Sigmoid colon (tissue), 7 donors: ENCODE results near the gene GAPVD1. TPM values are rescaled to one million over a fixed set of nuclear protein-coding genes. Genes with fewer than 3 reads are reported as not detected.

Experiments used
- DNase-seq: peaks from one replicate; pipeline ENCODE4 v3.0.0-alpha.2; 2019
- H3K27ac ChIP-seq, 4 donors: fragments of 200-600 bp; sonication (generic); one replicate each; pipeline ENCODE4 v1.5.1; 2016 to 2019; ENCODE audit warnings: mild to moderate bottlenecking in 1 of 4
- H3K27me3 ChIP-seq, 3 donors: fragments of 200-600 bp; sonication (generic); one replicate each; pipeline ENCODE4 v1.5.1; 2019; ENCODE audit warnings: mild to moderate bottlenecking in 1 of 3
- H3K36me3 ChIP-seq, 4 donors: fragments of 200-600 bp; sonication (generic); one replicate each; pipeline ENCODE4 v1.5.1; 2016 to 2019
- H3K4me1 ChIP-seq, 4 donors: fragments of 200-600 bp; sonication (generic); one replicate each; pipeline ENCODE4 v1.5.1; 2017 to 2019
- H3K4me3 ChIP-seq, 4 donors: fragments of 200-600 bp; sonication (generic); one replicate each; pipeline ENCODE4 v1.5.1; 2017 to 2019; ENCODE audit warnings: mild to moderate bottlenecking in 2 of 4, moderate library complexity in 1 of 4
- H3K9me3 ChIP-seq, 4 donors: fragments of 200-600 bp in 3 of 4; sonication (generic) in 3 of 4; one replicate each; pipeline versions ENCODE4 v1.5.1 to v1.6.1; 2013 to 2019
- EP300 ChIP-seq, 4 donors: sonication (generic); formaldehyde crosslinking; IDR thresholded peaks; one replicate each; pipeline ENCODE4 v1.6.1; 2017; ENCODE audit warnings: antibody characterized with exemption in 4 of 4
- POLR2A ChIP-seq, 2 donors: fragments of 450-650 bp; IDR thresholded peaks; one replicate each; pipeline ENCODE4 v1.6.1; 2016; ENCODE audit warnings: antibody characterized with exemption in 2 of 2, mild to moderate bottlenecking in 2 of 2, moderate library complexity in 2 of 2
- POLR2AphosphoS5 ChIP-seq, 4 donors: sonication (generic); formaldehyde crosslinking; IDR thresholded peaks; one replicate each; pipeline ENCODE4 v1.6.1; 2017; ENCODE audit warnings: antibody characterized with exemption in 4 of 4
- WGBS, 2 donors: extraction: QIAGEN DNeasy Blood & Tissue Kit; methylation state at CpG; one replicate each; pipeline ENCODE4 v1.1.7; 2013; 5-methylcytosine and 5-hydroxymethylcytosine counted together
- intact Hi-C: fragments of 100-400 bp; cut with DNase I; formaldehyde crosslinking; loops from one replicate; pipeline ENCODE4 v1.15.1; 2023
- polyA plus RNA-seq, 3 donors: library from polyadenylated mRNA; stranded (reverse); fragments of 200-250 nt; gene quantifications; one replicate each; pipeline ENCODE4 v1.2.3, GENCODE V29; 2013
- total RNA-seq, 4 donors: library from RNA; depleted of rRNA; stranded (reverse); fragments of >200 nt; gene quantifications; one replicate each; pipeline ENCODE4 v1.1.0, GENCODE V29; 2016
- TF ChIP-seq, protein P1 (sequence below), 4 experiments: fragments of 450-650 bp in 3 of 4; fragments of 200-600 bp in 1 of 4; IDR thresholded peaks; one replicate each; pipeline ENCODE4 v1.5.1; 2016 to 2019; ENCODE audit warnings: antibody characterized with exemption in 4 of 4, mild to moderate bottlenecking in 3 of 4, moderate library complexity in 2 of 4
- donor health status: healthy with polysubstance abuse.
- donor health status: Bipolar disorder and iron deficiency.
- donor health status: healthy.

The GAPVD1 gene
- total and polyA plus RNA-seq, 7 donors = 3.0 to 182 (median 44.9) TPM

DNA sequence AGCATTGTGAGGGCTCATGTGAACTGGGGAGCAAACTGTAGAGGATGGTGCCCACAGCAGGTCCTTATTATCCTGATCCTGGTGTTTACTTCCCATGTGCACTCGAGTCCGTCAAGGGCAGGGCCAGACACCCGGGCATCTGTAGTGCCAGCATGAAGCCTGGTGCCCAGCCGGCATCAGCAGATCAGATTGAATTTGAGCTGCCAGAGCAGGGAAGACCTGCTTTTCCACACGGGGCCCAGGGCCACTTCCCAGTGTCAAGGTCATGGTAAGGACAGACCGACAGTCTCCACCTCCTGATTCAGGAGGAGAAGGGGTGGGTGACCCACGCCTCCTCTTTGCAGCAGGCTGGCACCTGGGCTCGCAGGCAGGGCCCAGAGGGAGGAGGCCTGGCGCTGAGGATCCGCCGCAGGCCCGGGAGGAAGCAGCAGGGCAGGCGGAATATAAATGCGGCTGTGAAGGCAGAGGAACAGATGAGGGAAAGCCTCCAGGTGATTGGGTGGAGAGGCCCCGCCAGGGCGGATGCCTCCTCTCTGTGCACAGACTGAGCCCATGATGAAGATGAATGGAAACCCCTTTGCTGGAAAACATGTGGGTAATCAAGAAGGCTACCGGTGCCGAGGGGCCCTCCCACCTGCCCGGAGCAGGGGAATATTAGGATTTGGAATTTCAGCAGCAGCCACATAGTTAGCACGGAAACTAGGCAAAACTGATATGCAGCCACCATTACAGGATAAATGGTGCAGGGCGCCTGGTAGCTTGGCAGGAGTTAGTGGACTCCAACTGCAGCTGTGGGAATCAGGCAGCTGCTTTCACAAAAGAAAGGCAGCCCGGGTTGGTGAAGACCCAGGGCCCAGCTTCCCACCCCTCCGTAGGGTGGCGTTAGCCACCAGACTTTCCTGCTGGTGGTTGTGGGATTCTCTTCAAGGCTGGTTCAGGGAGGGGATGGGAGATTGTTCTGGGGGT, 114.9 kb downstream of the GAPVD1 start:
- TF ChIP-seq POLR2A (IDR thresholded peaks at IDR 0.05) = no peak
- Histone ChIP-seq H3K9me3 (no peaks in the 10 kb centered on the region), H3K27ac (no peak overlapping the region), H3K4me3 (no peak overlapping the region), H3K36me3 (no peaks in the 10 kb centered on the region), H3K27me3 (peaks cover 0 to 6% (median 4%) of the 10 kb centered on the region in 3 donors), H3K4me1 (peaks cover 0 to 10% (median 7%) of the 10 kb centered on the region in 4 donors)
- intact Hi-C loops = loop anchor here (5.0 kb wide), 1 partner anchor 109 kb away; no protein-coding TSS in a partner anchor
- WGBS, 2 donors = 69 to 84% methylated on average over 24 of the region's 24 CpGs
- DNase-seq = no peak

DNA sequence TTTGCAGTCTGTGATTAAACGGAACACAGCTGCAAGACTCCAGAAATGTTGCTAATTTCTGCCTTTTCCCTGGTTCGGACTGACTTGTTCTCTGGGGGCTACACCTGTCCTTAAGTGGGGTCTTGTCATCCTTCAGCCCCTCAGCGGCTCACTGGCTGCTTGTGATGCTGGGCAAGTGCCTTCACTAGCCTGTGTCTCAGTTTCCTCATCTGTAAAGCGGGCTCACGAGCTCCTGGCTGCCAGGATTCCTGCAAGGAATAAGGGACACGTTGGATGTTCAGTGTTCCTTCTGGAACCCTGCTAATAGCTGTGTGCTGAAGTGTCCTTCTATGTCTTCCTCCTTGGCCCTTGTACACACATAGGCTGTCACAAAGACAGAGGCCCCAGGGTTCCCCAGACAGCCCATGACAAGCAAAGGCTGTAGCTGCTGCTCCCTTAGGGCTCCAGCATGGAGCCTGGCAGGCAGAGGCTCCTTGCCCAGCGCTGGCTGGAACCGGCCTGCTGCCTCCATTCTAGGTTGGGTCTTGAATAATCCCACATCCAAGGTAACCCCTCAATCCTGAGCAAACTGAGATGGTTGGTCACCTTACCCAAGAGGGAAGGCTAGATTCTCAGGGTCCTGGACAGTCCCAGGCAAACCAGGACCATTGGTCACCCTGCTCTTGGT, 116.1 kb downstream of the GAPVD1 start:
- Histone ChIP-seq H3K27me3 (peaks cover 0 to 6% (median 4%) of the 10 kb centered on the region in 3 donors), H3K27ac (no peak overlapping the region), H3K4me3 (no peak overlapping the region), H3K4me1 (peaks cover 0 to 10% (median 7%) of the 10 kb centered on the region in 4 donors), H3K9me3 (no peaks in the 10 kb centered on the region), H3K36me3 (no peaks in the 10 kb centered on the region)
- no peak for DNase-seq
- intact Hi-C loops = loop anchor here (5.0 kb wide), 1 partner anchor 110 kb away; no protein-coding TSS in a partner anchor
- TF ChIP-seq EP300 (IDR thresholded peaks at IDR 0.05) = no peak
- TF ChIP-seq POLR2AphosphoS5 (IDR thresholded peaks at IDR 0.05) = no peak
- TF ChIP-seq POLR2A (IDR thresholded peaks at IDR 0.05) = no peak
- TF ChIP-seq, protein P1, sequence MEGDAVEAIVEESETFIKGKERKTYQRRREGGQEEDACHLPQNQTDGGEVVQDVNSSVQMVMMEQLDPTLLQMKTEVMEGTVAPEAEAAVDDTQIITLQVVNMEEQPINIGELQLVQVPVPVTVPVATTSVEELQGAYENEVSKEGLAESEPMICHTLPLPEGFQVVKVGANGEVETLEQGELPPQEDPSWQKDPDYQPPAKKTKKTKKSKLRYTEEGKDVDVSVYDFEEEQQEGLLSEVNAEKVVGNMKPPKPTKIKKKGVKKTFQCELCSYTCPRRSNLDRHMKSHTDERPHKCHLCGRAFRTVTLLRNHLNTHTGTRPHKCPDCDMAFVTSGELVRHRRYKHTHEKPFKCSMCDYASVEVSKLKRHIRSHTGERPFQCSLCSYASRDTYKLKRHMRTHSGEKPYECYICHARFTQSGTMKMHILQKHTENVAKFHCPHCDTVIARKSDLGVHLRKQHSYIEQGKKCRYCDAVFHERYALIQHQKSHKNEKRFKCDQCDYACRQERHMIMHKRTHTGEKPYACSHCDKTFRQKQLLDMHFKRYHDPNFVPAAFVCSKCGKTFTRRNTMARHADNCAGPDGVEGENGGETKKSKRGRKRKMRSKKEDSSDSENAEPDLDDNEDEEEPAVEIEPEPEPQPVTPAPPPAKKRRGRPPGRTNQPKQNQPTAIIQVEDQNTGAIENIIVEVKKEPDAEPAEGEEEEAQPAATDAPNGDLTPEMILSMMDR (IDR thresholded peaks at IDR 0.05) = no peak
- 63 to 91% methylated on average over 8 of the region's 8 CpGs for WGBS, 2 donors

DNA sequence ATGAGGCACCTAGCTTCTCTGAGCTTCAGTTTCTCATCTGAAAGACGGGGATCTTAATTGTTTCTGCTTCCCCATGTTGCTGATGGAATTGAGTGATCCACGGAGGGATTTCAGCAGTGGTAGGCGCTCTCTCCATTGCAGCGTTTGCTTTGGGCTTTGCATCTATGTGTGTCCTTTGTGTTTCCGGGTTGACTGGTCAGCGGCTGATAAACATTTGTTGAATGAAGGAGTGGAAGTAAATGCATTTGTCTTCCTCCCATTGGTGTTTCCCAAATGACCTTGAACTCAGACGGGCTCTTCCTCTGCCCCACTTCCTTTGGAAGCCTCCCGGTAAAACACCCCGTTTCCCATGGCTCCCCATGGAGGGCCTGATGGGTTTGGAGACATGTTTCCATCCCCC, 117.2 kb downstream of the GAPVD1 start:
- DNase-seq = no peak
- peaks cover 0 to 10% (median 7%) of the 10 kb centered on the region in 4 donors for H3K4me1 ChIP-seq
- H3K27me3 ChIP-seq = peaks cover 0 to 6% (median 4%) of the 10 kb centered on the region in 3 donors
- intact Hi-C loops = loop anchor here (5.0 kb wide), 1 partner anchor 111 kb away; no protein-coding TSS in a partner anchor
- no peaks in the 10 kb centered on the region for H3K36me3 ChIP-seq
- H3K27ac ChIP-seq = no peak overlapping the region
- H3K4me3 ChIP-seq = no peak overlapping the region
- no peak for TF ChIP-seq EP300 (IDR thresholded peaks at IDR 0.05)
- no peak for TF ChIP-seq POLR2AphosphoS5 (IDR thresholded peaks at IDR 0.05)
- TF ChIP-seq POLR2A (IDR thresholded peaks at IDR 0.05) = no peak
- TF ChIP-seq, protein P1 (IDR thresholded peaks at IDR 0.05) = no peak
- no peaks in the 10 kb centered on the region for H3K9me3 ChIP-seq
- WGBS, 2 donors = 76 to 79% methylated on average over 9 of the region's 9 CpGs

DNA sequence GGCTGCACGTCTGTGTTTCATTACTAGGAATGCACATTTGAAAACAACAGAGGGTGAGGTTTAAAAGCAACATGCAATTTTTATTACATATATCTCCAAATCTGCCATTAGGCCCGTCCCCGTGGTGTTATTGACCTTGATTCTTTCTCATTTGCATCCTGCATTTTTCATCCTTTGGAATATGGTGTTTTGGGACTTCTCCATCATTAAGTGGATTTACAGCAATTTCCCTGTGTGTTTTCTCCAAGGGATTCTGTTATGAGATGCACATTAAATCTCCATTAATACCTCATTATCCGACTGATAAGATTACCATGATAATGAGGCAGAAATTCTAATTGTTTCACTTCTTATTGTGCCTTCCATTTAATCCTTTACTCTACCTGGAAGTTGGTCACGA, 117.6 kb downstream of the GAPVD1 start:
- no peak overlapping the region for H3K4me3 ChIP-seq
- H3K27me3 ChIP-seq = peaks cover 0 to 6% (median 4%) of the 10 kb centered on the region in 3 donors
- 65 to 79% methylated on average over 5 of the region's 5 CpGs for WGBS, 2 donors
- H3K9me3 ChIP-seq = no peaks in the 10 kb centered on the region
- intact Hi-C loops = loop anchor here (5.0 kb wide), 1 partner anchor 112 kb away; no protein-coding TSS in a partner anchor
- TF ChIP-seq POLR2A (IDR thresholded peaks at IDR 0.05) = no peak
- no peak for TF ChIP-seq POLR2AphosphoS5 (IDR thresholded peaks at IDR 0.05)
- TF ChIP-seq, protein P1 (IDR thresholded peaks at IDR 0.05) = no peak
- no peak for TF ChIP-seq EP300 (IDR thresholded peaks at IDR 0.05)
- H3K4me1 ChIP-seq = peaks cover 0 to 9% (median 6%) of the 10 kb centered on the region in 4 donors
- no peak overlapping the region for H3K27ac ChIP-seq
- H3K36me3 ChIP-seq = no peaks in the 10 kb centered on the region
- DNase-seq = no peak

DNA sequence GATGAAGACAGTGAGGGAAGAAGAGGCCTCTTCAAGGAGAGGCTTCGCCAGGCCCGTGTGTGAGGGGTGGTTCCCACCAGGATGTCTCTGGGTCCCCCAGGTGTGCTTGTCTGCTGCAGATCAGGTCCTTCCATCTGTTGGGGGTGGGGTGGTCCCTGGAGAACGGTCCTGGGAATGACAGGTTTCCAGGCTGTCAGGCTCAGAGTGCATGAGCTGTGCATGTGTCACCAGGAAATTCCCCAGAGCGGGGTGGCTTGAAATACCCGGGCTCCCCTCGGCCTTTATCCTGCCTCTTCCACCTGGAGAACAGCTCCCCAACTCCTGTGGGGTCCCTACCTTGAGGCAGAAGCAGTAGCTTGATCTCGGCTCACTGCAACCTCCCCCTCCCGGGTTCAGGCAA, 118.8 kb downstream of the GAPVD1 start:
- intact Hi-C loops = no loop called here
- no peak for DNase-seq
- 79 to 80% methylated on average over 8 of the region's 8 CpGs for WGBS, 2 donors
- H3K27ac ChIP-seq = no peak overlapping the region
- no peak overlapping the region for H3K4me3 ChIP-seq
- TF ChIP-seq, protein P1 (IDR thresholded peaks at IDR 0.05) = no peak
- no peak for TF ChIP-seq EP300 (IDR thresholded peaks at IDR 0.05)
- no peak for TF ChIP-seq POLR2AphosphoS5 (IDR thresholded peaks at IDR 0.05)
- TF ChIP-seq POLR2A (IDR thresholded peaks at IDR 0.05) = no peak
- no peaks in the 10 kb centered on the region for H3K9me3 ChIP-seq
- no peaks in the 10 kb centered on the region for H3K36me3 ChIP-seq
- peaks cover 0 to 6% (median 4%) of the 10 kb centered on the region in 3 donors for H3K27me3 ChIP-seq
- H3K4me1 ChIP-seq = no peaks in the 10 kb centered on the region
